HCT116 (cell line): ENCODE data around the gene ISCA2.

Experiments
- CTCF ChIP-seq, 3 experiments: fragments of 200-600 bp in 1 of 3; sonication (generic) in 1 of 3; IDR thresholded peaks in 2 of 3; conservative IDR thresholded peaks in 1 of 3; 2 replicates each; pipeline ENCODE4 v1.5.1; 2012 to 2017; ENCODE audit warnings: low read depth in 2 of 3, low read length in 2 of 3, antibody characterized with exemption in 1 of 3, borderline replicate concordance in 1 of 3, control low read depth in 1 of 3, mild to moderate bottlenecking in 1 of 3, mixed read lengths in 1 of 3, mixed run types in 1 of 3, moderate library complexity in 1 of 3; ENCODE audit not compliant: insufficient read depth in 1 of 3
- EZH2 ChIP-seq: fragments of 200-600 bp; sonication (generic); IDR thresholded peaks from 2 replicates; pipeline ENCODE4 v1.6.1; 2017; ENCODE audit warnings: antibody characterized with exemption, mixed run types
- JUND ChIP-seq: IDR thresholded peaks from 2 replicates; pipeline ENCODE4 v1.6.1; 2012
- MAX ChIP-seq: IDR thresholded peaks from 2 replicates; pipeline ENCODE4 v1.6.1; 2012
- POLR2A ChIP-seq: IDR thresholded peaks from 2 replicates; pipeline ENCODE4 v1.7.0; 2011; ENCODE audit warnings: borderline replicate concordance; ENCODE audit not compliant: insufficient read depth, insufficient read length; ENCODE audit errors: extremely low read depth
- POLR2AphosphoS5 ChIP-seq: IDR thresholded peaks from 2 replicates; pipeline ENCODE4 v1.6.1; 2011; ENCODE audit warnings: mild to moderate bottlenecking, low read depth, low read length, moderate library complexity
- REST ChIP-seq: IDR thresholded peaks from 2 replicates; pipeline ENCODE4 v1.6.1; 2012; ENCODE audit warnings: low read depth
- ZNF274 ChIP-seq: fragments of 200-500 bp; sonication (Bioruptor generic); IDR thresholded peaks from 2 replicates; pipeline ENCODE4 v1.6.1; 2014; ENCODE audit warnings: mild to moderate bottlenecking, low read depth, low read length, inconsistent platforms

GRCh38 chr14:74503291-74503937, 9.8 kb downstream of the ISCA2 start:
- TF ChIP-seq POLR2A (no peak), POLR2AphosphoS5 (no peak), REST (no peak), EZH2 (no peak), JUND (no peak), CTCF (IDR thresholded peaks at IDR 0.05 in 2 of 3, conservative IDR thresholded peaks at IDR 0.05 in 1 of 3; ENCODE audit: borderline replicate concordance in 1 of 3, insufficient read depth in 1 of 3, low read depth in 2 of 3, low read length in 2 of 3) (no peak), MAX (no peak), ZNF274 (no peak)
